WTC11 (cell line): ENCODE results near the gene CACNA1H. TPM values are rescaled to one million over a fixed set of nuclear protein-coding genes. Genes with fewer than 3 reads are reported as not detected.
"Not testable (repeated sequence)": the region's sequence is repeated elsewhere in the genome, so short reads cannot be mapped to it uniquely, and the experiment has no call there.

Experiments
- ATAC-seq: fragments of 200-7000 bp; cut with Tn5 transposase; 2 replicates; pipeline ENCODE4 v1.10.0; 2021; ENCODE audit warnings: mild to moderate bottlenecking, moderate library complexity
- CTCF ChIA-PET: fragments of 300-600 bp; sonication (Branson Sonifier 250); formaldehyde crosslinking; loops from one replicate; lab custom pipeline; 2021; ENCODE audit warnings: antibody characterized with exemption; lab: Charles Lee
- POLR2A ChIA-PET: fragments of 350-600 bp; sonication (Branson Sonifier 250); formaldehyde crosslinking; loops from one replicate; lab custom pipeline; 2021; ENCODE audit warnings: antibody characterized with exemption; lab: Charles Lee
- DNase-seq: peaks from one replicate; pipeline ENCODE4 v3.0.0; 2021; ENCODE audit warnings: low spot score
- H3K27ac Mint-ChIP-seq: 2 replicates; pipeline ENCODE4 v1.8.0; 2021; ENCODE audit warnings: mixed read lengths
- H3K27me3 Mint-ChIP-seq: 2 replicates; pipeline ENCODE4 v1.8.0; 2021; ENCODE audit warnings: low read depth, mild to moderate bottlenecking, moderate library complexity, mixed read lengths
- H3K36me3 Mint-ChIP-seq: 2 replicates; pipeline ENCODE4 v1.8.0; 2021; ENCODE audit warnings: mixed read lengths
- H3K4me1 Mint-ChIP-seq: 2 replicates; pipeline ENCODE4 v1.8.0; 2022; ENCODE audit warnings: mixed read lengths
- H3K4me3 Mint-ChIP-seq: 2 replicates; pipeline ENCODE4 v1.8.0; 2021; ENCODE audit warnings: mild to moderate bottlenecking, moderate library complexity, mixed read lengths
- H3K9me3 Mint-ChIP-seq: 2 replicates; pipeline ENCODE4 v1.8.0; 2021; ENCODE audit warnings: mixed read lengths
- OVOL2 ChIP-seq: fragments of 250-450 bp; sonication (Bioruptor Pico); IDR thresholded peaks from 2 replicates; pipeline ENCODE4 v1.9.0; 2021; ENCODE audit warnings: mild to moderate bottlenecking, borderline replicate concordance
- RELA ChIP-seq: sonication (generic); formaldehyde crosslinking; IDR thresholded peaks from 2 replicates; pipeline ENCODE4 v1.8.1; 2022; ENCODE audit warnings: missing genetic modification reagents, mild to moderate bottlenecking, borderline replicate concordance
- TEAD1 ChIP-seq: sonication (generic); formaldehyde crosslinking; IDR thresholded peaks from 2 replicates; pipeline ENCODE4 v1.8.0; 2022; ENCODE audit warnings: mild to moderate bottlenecking, missing genetic modification reagents
- ZBTB21 ChIP-seq: sonication (generic); formaldehyde crosslinking; IDR thresholded peaks from 2 replicates; pipeline ENCODE4 v1.8.1; 2023; ENCODE audit warnings: mild to moderate bottlenecking, missing genetic modification reagents, borderline replicate concordance
- ZNF671 ChIP-seq: fragments of 250-450 bp; sonication (Bioruptor Pico); IDR thresholded peaks from 2 replicates; pipeline ENCODE4 v1.8.0; 2021; ENCODE audit warnings: mild to moderate bottlenecking
- total RNA-seq: library from RNA; stranded (reverse); gene quantifications from 3 replicates; pipeline ENCODE4 v1.2.3, GENCODE V29; 2021
- TF ChIP-seq, protein P1 (sequence below): sonication (generic); formaldehyde crosslinking; IDR thresholded peaks from 2 replicates; pipeline ENCODE4 v1.8.1; 2023; ENCODE audit warnings: mild to moderate bottlenecking, missing genetic modification reagents, borderline replicate concordance
- TF ChIP-seq, protein P2 (sequence below): fragments of 250-450 bp; sonication (Bioruptor Pico); IDR thresholded peaks from 2 replicates; pipeline ENCODE4 v2.1.2; 2022; ENCODE audit warnings: mild to moderate bottlenecking, moderate library complexity
- TF ChIP-seq, protein P3 (sequence below): fragments of 250-450 bp; sonication (Bioruptor Pico); IDR thresholded peaks from 2 replicates; pipeline ENCODE4 v1.9.0; 2021; ENCODE audit warnings: mild to moderate bottlenecking
- TF ChIP-seq, protein P4 (sequence below): sonication (generic); formaldehyde crosslinking; IDR thresholded peaks from 2 replicates; pipeline ENCODE4 v1.8.1; 2023; ENCODE audit warnings: mild to moderate bottlenecking, missing genetic modification reagents
- TF ChIP-seq, protein P5 (sequence below): sonication (generic); formaldehyde crosslinking; IDR thresholded peaks from 2 replicates; pipeline ENCODE4 v1.8.1; 2023; ENCODE audit warnings: mild to moderate bottlenecking, moderate library complexity, missing genetic modification reagents

CACNA1H gene
- total RNA-seq, 1 experiment from 2014 or later = 38.0 TPM

DNA sequence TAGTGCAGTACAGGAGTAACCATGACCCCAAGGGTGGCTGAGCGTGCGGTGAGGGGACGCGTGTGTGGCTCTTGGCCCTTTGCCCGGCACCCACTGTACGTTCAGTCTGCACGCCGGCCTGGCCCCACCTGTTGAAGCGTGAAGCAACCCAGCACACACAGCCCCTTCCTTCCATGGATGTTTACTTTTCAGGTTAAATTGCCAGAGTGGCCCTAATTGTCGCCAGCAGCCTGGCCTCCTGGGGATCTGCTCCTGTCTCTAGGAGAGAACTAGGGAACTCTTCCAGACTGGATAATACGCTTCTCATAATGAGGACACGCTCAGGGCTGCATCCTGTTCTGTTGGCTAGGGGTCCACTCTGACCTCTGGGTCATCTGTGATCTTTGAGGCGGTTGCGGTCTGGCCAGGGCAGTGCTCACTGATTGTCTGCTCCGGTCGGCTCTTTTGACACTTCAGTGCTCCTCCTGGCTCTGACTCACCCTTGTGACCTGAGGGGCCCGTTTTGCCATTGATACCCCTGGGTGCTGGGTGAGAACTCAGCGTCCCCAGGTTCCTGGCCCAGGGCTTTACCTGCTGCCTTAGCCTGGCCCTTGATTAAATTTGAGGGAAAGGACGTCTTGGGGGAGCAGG, 44.4 kb downstream of the CACNA1H start:
- POLR2A ChIA-PET = no interaction called here
- CTCF ChIA-PET = no interaction called here
- H3K9me3 Mint-ChIP-seq = no peaks in the 10 kb centered on the region

DNA sequence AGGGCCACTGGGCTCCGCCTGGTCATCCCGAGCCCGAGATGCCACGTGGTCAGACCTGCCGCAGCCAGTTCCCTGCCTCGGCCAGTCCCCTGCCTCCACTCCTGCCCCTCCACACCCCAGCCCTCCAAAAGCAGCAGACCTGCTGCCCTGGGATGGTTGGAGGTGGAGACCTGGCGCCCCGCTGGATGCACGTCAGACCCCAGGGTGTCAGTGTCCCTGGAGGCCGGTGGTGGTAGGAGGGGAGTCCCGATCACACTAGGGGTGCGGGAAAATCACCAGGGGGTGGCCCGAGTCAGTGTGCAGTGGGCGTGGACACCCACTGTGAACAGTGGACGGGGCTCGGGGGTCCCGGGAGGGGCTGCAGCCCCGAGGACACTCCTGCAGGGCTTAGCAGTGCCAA, 45.3 kb downstream of the CACNA1H start:
- H3K4me1 Mint-ChIP-seq = no peaks in the 10 kb centered on the region
- no peak overlapping the region for H3K27ac Mint-ChIP-seq
- H3K36me3 Mint-ChIP-seq = peaks cover 6% of the 10 kb centered on the region; the same call in 1 of the 2 replicates
- no peaks in the 10 kb centered on the region for H3K27me3 Mint-ChIP-seq
- no peak overlapping the region for H3K4me3 Mint-ChIP-seq
- ATAC-seq (no peak), DNase-seq (no peak)
- no peaks in the 10 kb centered on the region for H3K9me3 Mint-ChIP-seq
- ChIA-PET POLR2A (no interaction called here), CTCF (no interaction called here)
- TF ChIP-seq, protein P1, sequence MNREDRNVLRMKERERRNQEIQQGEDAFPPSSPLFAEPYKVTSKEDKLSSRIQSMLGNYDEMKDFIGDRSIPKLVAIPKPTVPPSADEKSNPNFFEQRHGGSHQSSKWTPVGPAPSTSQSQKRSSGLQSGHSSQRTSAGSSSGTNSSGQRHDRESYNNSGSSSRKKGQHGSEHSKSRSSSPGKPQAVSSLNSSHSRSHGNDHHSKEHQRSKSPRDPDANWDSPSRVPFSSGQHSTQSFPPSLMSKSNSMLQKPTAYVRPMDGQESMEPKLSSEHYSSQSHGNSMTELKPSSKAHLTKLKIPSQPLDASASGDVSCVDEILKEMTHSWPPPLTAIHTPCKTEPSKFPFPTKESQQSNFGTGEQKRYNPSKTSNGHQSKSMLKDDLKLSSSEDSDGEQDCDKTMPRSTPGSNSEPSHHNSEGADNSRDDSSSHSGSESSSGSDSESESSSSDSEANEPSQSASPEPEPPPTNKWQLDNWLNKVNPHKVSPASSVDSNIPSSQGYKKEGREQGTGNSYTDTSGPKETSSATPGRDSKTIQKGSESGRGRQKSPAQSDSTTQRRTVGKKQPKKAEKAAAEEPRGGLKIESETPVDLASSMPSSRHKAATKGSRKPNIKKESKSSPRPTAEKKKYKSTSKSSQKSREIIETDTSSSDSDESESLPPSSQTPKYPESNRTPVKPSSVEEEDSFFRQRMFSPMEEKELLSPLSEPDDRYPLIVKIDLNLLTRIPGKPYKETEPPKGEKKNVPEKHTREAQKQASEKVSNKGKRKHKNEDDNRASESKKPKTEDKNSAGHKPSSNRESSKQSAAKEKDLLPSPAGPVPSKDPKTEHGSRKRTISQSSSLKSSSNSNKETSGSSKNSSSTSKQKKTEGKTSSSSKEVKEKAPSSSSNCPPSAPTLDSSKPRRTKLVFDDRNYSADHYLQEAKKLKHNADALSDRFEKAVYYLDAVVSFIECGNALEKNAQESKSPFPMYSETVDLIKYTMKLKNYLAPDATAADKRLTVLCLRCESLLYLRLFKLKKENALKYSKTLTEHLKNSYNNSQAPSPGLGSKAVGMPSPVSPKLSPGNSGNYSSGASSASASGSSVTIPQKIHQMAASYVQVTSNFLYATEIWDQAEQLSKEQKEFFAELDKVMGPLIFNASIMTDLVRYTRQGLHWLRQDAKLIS (CRISPR knock-in tag) = no peak

More for the DNA sequence above, 44.4 kb downstream of the CACNA1H start:
- DNase-seq = no peak
- Mint-ChIP-seq H3K27me3 (no peaks in the 10 kb centered on the region), H3K36me3 (peaks cover 6% of the 10 kb centered on the region; the same call in 1 of the 2 replicates), H3K4me1 (0 out of 2 replicates have a peak, but pooled peaks cover 4% of the 10 kb centered on the region), H3K27ac (no peak overlapping the region), H3K4me3 (no peak overlapping the region)
- TF ChIP-seq, protein P2, sequence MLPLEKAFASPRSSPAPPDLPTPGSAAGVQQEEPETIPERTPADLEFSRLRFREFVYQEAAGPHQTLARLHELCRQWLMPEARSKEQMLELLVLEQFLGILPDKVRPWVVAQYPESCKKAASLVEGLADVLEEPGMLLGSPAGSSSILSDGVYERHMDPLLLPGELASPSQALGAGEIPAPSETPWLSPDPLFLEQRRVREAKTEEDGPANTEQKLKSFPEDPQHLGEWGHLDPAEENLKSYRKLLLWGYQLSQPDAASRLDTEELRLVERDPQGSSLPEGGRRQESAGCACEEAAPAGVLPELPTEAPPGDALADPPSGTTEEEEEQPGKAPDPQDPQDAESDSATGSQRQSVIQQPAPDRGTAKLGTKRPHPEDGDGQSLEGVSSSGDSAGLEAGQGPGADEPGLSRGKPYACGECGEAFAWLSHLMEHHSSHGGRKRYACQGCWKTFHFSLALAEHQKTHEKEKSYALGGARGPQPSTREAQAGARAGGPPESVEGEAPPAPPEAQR (CRISPR knock-in tag) = no peak
- ATAC-seq = no peak

DNA sequence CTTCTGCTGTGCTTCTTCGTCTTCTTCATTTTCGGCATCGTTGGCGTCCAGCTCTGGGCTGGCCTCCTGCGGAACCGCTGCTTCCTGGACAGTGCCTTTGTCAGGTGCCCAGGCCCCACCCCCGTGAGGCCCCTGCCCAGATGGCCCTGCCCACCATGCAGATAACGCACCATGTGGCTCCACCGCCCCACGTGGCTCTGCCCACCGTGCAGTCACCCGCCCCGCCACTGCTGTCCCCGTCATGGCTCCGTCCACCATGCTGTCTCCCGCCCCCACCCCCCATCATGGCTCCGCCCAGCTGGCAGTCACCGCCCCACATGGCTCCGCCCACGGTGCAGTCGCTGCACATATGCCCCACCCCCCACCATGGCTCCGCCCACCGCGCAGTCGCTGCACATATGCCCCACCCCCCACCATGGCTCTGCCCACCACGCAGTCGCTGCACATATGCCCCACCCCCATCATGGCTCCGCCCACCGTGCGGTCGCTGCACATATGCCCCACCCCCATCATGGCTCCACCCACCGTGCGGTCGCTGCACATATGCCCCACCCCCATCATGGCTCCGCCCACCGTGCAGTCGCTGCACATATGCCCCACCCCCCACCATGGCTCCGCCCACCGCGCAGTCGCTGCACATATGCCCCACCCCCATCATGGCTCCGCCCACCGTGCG, 45.9 kb downstream of the CACNA1H start:
- H3K36me3 Mint-ChIP-seq, H3K27me3 Mint-ChIP-seq, ATAC-seq, H3K4me1 Mint-ChIP-seq, CTCF ChIA-PET, POLR2A ChIA-PET, H3K4me3 Mint-ChIP-seq, DNase-seq, H3K9me3 Mint-ChIP-seq, H3K27ac Mint-ChIP-seq: not testable (repeated sequence)

DNA sequence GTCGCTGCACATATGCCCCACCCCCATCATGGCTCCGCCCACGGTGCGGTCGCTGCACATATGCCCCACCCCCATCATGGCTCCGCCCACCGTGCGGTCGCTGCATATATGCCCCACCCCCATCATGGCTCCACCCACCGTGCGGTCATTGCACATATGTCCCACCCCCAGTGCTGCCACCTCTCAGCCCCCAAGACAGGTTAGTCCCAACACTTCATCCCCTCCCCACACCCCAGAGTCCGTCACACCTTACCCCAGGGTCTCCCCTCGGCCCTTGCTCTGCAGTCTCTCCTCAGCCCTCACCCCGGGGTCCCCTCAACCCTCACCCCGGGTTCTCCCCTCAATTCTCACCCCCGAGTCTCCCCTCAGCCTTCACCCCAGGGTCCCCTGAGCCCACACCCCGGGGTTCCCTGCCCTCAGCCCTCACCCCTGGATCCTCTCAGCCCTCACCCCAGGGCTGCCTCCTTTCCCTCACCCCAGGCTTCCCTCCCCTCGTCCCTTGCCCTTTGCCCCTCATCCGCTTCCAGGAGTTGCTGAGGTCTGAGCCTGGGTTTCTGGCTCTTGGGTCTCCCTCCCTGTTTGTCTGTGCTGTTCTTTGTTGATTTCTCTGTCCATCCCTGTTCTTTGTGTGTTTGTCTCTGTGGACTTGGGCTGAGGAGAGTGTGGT, 46.6 kb downstream of the CACNA1H start:
- no peaks in the 10 kb centered on the region for H3K4me1 Mint-ChIP-seq
- no peak for ATAC-seq
- POLR2A ChIA-PET = no interaction called here
- no peaks in the 10 kb centered on the region for H3K27me3 Mint-ChIP-seq
- no peak overlapping the region for H3K4me3 Mint-ChIP-seq
- peak overlapping the region; percentile 66 for H3K27ac Mint-ChIP-seq
- CTCF ChIA-PET = no interaction called here
- no peaks in the 10 kb centered on the region for H3K9me3 Mint-ChIP-seq
- TF ChIP-seq, protein P3, sequence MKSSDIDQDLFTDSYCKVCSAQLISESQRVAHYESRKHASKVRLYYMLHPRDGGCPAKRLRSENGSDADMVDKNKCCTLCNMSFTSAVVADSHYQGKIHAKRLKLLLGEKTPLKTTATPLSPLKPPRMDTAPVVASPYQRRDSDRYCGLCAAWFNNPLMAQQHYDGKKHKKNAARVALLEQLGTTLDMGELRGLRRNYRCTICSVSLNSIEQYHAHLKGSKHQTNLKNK = no peak
- no peak for TF ChIP-seq RELA (CRISPR knock-in tag)
- peaks cover 6% of the 10 kb centered on the region; the same call in 1 of the 2 replicates for H3K36me3 Mint-ChIP-seq
- DNase-seq = peak; percentile 33

DNA sequence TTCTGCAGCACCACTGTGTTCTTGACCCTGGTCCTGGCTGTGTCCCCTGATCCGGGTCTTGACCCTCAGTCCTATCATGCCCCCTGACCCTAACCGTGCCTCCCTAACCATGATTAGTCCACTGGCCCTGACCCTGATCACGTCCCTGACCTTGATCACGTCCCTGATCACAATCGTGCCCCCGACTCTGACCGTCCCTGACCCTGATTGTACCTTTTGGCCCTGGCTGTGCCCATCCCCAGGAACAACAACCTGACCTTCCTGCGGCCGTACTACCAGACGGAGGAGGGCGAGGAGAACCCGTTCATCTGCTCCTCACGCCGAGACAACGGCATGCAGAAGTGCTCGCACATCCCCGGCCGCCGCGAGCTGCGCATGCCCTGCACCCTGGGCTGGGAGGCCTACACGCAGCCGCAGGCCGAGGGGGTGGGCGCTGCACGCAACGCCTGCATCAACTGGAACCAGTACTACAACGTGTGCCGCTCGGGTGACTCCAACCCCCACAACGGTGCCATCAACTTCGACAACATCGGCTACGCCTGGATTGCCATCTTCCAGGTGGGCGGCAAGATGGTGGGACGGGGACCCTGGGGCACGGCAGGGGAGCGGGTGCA, 47.2 kb downstream of the CACNA1H start:
- DNase-seq = no peak
- ChIA-PET POLR2A (no interaction called here), CTCF (interaction anchor here (0.6 kb wide), 1 partner anchor 16 kb away, joined by 3 read pairs; no protein-coding TSS in a partner anchor)
- Mint-ChIP-seq H3K9me3 (no peaks in the 10 kb centered on the region), H3K27ac (peak overlapping the region; percentile 66), H3K4me1 (no peaks in the 10 kb centered on the region), H3K27me3 (no peaks in the 10 kb centered on the region), H3K36me3 (peaks cover 6% of the 10 kb centered on the region; the same call in 1 of the 2 replicates), H3K4me3 (no peak overlapping the region)
- no peak for ATAC-seq
- no peak for TF ChIP-seq OVOL2 (CRISPR knock-in tag)
- no peak for TF ChIP-seq TEAD1 (CRISPR knock-in tag)
- TF ChIP-seq ZNF671 (CRISPR knock-in tag) = no peak
- TF ChIP-seq, protein P4, sequence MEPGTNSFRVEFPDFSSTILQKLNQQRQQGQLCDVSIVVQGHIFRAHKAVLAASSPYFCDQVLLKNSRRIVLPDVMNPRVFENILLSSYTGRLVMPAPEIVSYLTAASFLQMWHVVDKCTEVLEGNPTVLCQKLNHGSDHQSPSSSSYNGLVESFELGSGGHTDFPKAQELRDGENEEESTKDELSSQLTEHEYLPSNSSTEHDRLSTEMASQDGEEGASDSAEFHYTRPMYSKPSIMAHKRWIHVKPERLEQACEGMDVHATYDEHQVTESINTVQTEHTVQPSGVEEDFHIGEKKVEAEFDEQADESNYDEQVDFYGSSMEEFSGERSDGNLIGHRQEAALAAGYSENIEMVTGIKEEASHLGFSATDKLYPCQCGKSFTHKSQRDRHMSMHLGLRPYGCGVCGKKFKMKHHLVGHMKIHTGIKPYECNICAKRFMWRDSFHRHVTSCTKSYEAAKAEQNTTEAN (CRISPR knock-in tag) = no peak
- no peak for TF ChIP-seq ZBTB21 (CRISPR knock-in tag)
- TF ChIP-seq, protein P5, sequence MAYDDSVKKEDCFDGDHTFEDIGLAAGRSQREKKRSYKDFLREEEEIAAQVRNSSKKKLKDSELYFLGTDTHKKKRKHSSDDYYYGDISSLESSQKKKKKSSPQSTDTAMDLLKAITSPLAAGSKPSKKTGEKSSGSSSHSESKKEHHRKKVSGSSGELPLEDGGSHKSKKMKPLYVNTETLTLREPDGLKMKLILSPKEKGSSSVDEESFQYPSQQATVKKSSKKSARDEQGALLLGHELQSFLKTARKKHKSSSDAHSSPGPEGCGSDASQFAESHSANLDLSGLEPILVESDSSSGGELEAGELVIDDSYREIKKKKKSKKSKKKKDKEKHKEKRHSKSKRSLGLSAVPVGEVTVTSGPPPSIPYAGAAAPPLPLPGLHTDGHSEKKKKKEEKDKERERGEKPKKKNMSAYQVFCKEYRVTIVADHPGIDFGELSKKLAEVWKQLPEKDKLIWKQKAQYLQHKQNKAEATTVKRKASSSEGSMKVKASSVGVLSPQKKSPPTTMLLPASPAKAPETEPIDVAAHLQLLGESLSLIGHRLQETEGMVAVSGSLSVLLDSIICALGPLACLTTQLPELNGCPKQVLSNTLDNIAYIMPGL (CRISPR knock-in tag) = no peak
